Measurements from ENCODE around the gene FSD2. TPM values are rescaled to one million over a fixed set of nuclear protein-coding genes. Genes with fewer than 3 reads are reported as not detected.
"Not testable (repeated sequence)": the region's sequence is repeated elsewhere in the genome, so short reads cannot be mapped to it uniquely, and the experiment has no call there.

Gene FSD2
- total and polyA plus RNA-seq, 4 donors = under 0.01 TPM; not detected in 3

DNA sequence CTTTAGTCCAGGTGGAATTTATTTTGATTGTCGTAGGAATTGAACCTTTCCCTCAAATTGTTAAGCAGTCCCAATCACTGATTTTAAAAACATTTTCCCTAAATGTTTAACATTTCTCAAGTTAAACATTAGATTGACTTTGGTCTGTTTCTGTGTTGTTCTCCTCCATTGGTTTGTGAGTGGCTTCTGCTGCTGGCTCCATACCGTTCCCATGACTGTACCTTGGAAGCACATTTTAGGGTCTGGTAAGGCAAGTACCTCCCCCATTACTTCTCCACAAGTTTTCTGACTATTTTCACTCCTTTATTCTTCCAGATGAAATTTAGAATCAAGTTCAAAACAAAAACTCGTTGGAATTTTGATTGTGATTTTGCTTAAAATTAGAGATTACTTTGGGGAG, 15.5 kb upstream of the FSD2 start:
- intact Hi-C loops (cut with DNase I); DNase-seq; H3K27ac ChIP-seq (ENCODE audit: low read depth in 1 of 2, low read length in 2 of 2); H3K9me3 ChIP-seq (ENCODE audit: control insufficient read depth, low read length); H3K4me3 ChIP-seq (ENCODE audit: low read length in 2 of 2); H3K36me3 ChIP-seq (ENCODE audit: control insufficient read depth in 1 of 2, insufficient read depth in 2 of 2, low read length in 1 of 2); H3K27me3 ChIP-seq (ENCODE audit: control insufficient read depth in 1 of 2, insufficient read depth in 2 of 2, low read length in 1 of 2); ATAC-seq (ENCODE audit: low FRiP score); H3K4me1 ChIP-seq (ENCODE audit: control insufficient read depth in 1 of 2, insufficient read depth in 2 of 2, low read length in 2 of 2): not testable (repeated sequence)
- WGBS, 2 donors = 79 to 80% methylated on average over 3 of the region's 3 CpGs

DNA sequence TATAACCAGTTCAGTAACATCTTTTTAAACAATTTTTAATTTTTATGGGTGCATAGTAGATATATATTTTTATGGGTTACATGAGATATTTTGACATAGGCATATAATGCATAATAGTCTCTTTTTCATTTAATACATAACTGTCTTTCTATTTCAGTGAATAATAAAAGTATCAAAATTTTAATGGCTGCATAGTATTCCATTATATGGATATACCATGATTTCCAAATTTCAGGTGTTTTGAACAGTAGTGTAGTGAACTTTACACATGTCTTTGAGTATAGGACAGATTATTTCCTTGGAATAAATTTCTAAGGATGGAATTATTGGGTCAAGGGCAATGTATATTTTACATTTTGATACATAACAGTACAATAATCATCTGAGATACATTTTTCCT, 14.3 kb upstream of the FSD2 start:
- peaks cover 0 to 6% of the 10 kb centered on the region in 2 donors for H3K36me3 ChIP-seq (ENCODE audit: control insufficient read depth in 1 of 2, insufficient read depth in 2 of 2, low read length in 1 of 2)
- DNase-seq (no peak), ATAC-seq (ENCODE audit: low FRiP score) (no peak)
- H3K4me1 ChIP-seq (ENCODE audit: control insufficient read depth in 1 of 2, insufficient read depth in 2 of 2, low read length in 2 of 2) = no peaks in the 10 kb centered on the region
- intact Hi-C loops (cut with DNase I) = no loop called here
- H3K4me3 ChIP-seq (ENCODE audit: low read length in 2 of 2) = no peak overlapping the region
- no peaks in the 10 kb centered on the region for H3K27me3 ChIP-seq (ENCODE audit: control insufficient read depth in 1 of 2, insufficient read depth in 2 of 2, low read length in 1 of 2)
- no peak overlapping the region for H3K27ac ChIP-seq (ENCODE audit: low read depth in 1 of 2, low read length in 2 of 2)
- H3K9me3 ChIP-seq (ENCODE audit: control insufficient read depth, low read length) = no peaks in the 10 kb centered on the region

DNA sequence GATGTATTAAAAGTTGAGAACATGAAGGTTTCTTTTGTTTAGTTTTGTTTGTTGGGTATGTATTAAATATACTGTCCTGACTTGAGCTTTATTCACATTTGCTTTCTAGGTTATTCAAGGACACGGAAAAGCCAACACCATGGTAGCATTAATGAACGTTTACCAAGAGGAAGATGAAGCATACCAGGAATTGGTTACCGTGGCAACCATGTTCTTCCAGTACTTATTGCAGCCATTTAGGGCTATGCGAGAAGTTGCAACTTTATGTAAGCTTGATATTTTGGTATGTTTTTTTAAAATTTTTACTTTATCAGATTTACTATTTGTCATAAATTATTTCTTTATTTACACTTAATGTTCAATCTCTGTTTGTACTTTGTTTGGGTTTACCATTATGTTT, 7.1 kb upstream of the FSD2 start:
- DNase-seq (no peak), ATAC-seq (ENCODE audit: low FRiP score) (no peak)
- no peak overlapping the region for H3K4me3 ChIP-seq (ENCODE audit: low read length in 2 of 2)
- H3K27me3 ChIP-seq (ENCODE audit: control insufficient read depth in 1 of 2, insufficient read depth in 2 of 2, low read length in 1 of 2) = no peaks in the 10 kb centered on the region
- peaks cover 0 to 3% of the 10 kb centered on the region in 2 donors for H3K4me1 ChIP-seq (ENCODE audit: control insufficient read depth in 1 of 2, insufficient read depth in 2 of 2, low read length in 2 of 2)
- H3K9me3 ChIP-seq (ENCODE audit: control insufficient read depth, low read length) = no peaks in the 10 kb centered on the region
- 77 to 82% methylated on average over 4 of the region's 4 CpGs for WGBS, 2 donors
- intact Hi-C loops (cut with DNase I) = no loop called here
- H3K36me3 ChIP-seq (ENCODE audit: control insufficient read depth in 1 of 2, insufficient read depth in 2 of 2, low read length in 1 of 2) = peaks cover 0 to 2% of the 10 kb centered on the region in 2 donors
- no peak overlapping the region for H3K27ac ChIP-seq (ENCODE audit: low read depth in 1 of 2, low read length in 2 of 2)

DNA sequence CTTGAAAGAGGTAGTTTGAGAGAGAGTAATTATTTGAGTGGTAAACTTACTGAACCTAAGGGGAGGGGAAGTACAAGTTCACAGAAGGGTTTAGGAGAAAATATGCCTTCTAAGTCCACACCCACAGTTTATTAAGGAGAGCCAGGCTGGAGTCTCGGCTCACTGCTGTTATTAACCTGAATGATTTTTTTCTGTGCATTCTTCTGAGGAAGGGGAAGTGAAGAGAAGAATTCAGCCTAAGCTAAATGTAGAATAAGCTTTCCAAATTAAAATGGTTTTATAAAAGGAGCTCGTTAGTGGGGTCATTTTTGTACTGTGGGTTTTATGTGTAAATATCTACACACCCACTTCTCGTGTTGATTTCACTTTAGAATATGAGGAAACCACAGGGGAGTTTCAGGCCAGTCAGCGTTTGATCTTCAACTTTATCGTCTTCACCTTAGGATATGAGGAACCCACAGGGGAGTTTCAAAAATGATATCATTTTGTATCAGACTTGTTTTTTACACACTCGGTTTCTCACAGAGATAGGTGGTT, 5.1 kb upstream of the FSD2 start:
- peak overlapping the region; percentile 63 to 91 for H3K4me3 ChIP-seq (ENCODE audit: low read length in 2 of 2)
- H3K9me3 ChIP-seq (ENCODE audit: control insufficient read depth, low read length) = no peaks in the 10 kb centered on the region
- H3K27ac ChIP-seq (ENCODE audit: low read depth in 1 of 2, low read length in 2 of 2) = peak overlapping the region in 1 of 2 donors; percentile 95
- no peaks in the 10 kb centered on the region for H3K36me3 ChIP-seq (ENCODE audit: control insufficient read depth in 1 of 2, insufficient read depth in 2 of 2, low read length in 1 of 2)
- WGBS, 2 donors = 2% methylated on average over 6 of the region's 6 CpGs
- ATAC-seq (ENCODE audit: low FRiP score) = no peak
- no peaks in the 10 kb centered on the region for H3K27me3 ChIP-seq (ENCODE audit: control insufficient read depth in 1 of 2, insufficient read depth in 2 of 2, low read length in 1 of 2)
- DNase-seq = no peak
- intact Hi-C loops (cut with DNase I) = no loop called here
- H3K4me1 ChIP-seq (ENCODE audit: control insufficient read depth in 1 of 2, insufficient read depth in 2 of 2, low read length in 2 of 2) = peaks cover 0 to 3% of the 10 kb centered on the region in 2 donors

DNA sequence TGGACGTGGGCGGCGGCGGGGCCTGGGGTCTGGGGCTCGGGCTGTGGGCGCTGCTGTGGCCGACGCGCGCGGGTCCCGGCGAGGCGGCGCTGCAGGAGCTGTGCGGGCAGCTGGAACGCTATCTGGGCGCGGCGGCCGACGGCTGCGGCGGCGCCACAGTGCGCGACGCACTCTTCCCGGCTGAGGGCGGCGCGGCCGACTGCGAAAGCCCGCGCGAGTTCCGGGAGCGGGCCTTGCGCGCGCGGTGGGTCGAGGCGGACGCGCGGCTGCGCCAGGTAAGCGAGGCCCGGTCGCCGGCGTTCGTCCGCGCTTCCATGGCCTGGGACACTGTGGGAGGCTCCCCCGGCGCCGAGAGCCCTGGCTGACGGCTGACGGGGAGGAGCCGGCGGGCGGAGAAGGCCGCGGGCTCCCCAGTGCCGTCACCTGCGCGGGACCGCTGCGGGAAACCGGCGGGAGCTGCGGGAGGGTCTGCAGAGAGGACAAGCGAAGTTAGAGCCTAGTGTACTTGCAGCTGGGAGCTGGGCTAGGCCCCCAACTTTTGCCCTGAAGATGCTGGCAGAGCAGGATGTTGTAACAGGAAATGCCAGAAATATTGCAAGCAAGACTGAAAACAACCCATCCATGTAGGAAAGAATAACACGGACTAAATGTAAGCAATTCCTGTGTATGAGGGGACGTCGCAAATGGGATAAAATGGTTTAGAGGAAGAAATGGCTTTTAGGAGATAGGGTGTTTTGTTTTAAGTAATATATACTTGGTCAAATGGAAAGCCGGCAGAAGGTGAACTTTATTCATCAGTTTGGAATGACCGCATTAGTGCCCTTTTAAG, 4.4 kb upstream of the FSD2 start:
- Histone ChIP-seq H3K4me3 (ENCODE audit: low read length in 2 of 2) (peak overlapping the region; percentile 63 to 91), H3K27ac (ENCODE audit: low read depth in 1 of 2, low read length in 2 of 2) (peak overlapping the region; percentile 95), H3K27me3 (ENCODE audit: control insufficient read depth in 1 of 2, insufficient read depth in 2 of 2, low read length in 1 of 2) (no peaks in the 10 kb centered on the region), H3K36me3 (ENCODE audit: control insufficient read depth in 1 of 2, insufficient read depth in 2 of 2, low read length in 1 of 2) (no peaks in the 10 kb centered on the region), H3K4me1 (ENCODE audit: control insufficient read depth in 1 of 2, insufficient read depth in 2 of 2, low read length in 2 of 2) (peaks cover 0 to 3% of the 10 kb centered on the region in 2 donors), H3K9me3 (ENCODE audit: control insufficient read depth, low read length) (no peaks in the 10 kb centered on the region)
- ATAC-seq (ENCODE audit: low FRiP score) = no peak
- WGBS, 2 donors = 0% methylated on average over 56 to 81 of the region's 81 CpGs
- DNase-seq = peak; percentile 53 to 80
- intact Hi-C loops (cut with DNase I) = no loop called here

DNA sequence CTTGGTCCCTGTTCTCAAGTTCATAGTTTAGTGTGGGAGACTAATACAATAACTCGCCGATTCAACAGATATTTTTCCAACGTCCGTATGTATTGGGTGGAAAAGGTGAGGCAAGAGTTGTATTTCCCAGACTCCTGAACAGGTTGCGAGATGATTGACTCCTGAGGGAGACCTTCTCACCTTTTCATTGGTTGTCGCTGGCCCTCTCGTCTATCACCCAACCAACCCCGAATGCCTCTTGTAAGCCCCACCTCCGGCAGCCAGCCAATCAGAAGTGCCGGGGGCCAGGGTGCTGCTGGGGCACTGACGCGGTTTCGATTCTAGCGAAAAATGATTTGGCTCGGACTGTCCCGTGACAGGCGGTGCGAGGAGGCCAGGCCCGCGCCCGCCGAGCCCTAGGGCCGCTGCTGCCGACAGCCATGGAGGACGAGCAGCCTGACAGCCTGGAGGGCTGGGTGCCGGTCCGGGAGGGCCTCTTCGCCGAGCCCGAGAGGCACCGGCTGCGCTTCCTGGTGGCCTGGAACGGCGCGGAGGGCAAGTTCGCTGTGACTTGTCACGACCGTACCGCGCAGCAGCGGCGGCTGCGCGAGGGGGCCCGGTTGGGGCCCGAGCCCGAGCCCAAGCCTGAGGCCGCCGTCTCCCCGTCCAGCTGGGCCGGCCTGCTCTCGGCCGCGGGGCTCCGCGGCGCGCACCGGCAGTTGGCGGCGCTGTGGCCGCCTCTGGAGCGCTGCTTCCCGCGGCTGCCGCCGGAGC, 3.6 kb upstream of the FSD2 start, which contains the start of gene WHAMM:
WHAMM (plus strand) TSS at position 321 of the 753 bp plus-strand sequence; CDS start at position 420, 99 bp downstream.
- WGBS, 2 donors = 0% methylated on average over 37 to 67 of the region's 67 CpGs
- DNase-seq = peak; percentile 99
- no peaks in the 10 kb centered on the region for H3K27me3 ChIP-seq (ENCODE audit: control insufficient read depth in 1 of 2, insufficient read depth in 2 of 2, low read length in 1 of 2)
- intact Hi-C loops (cut with DNase I) = loop anchor here in 1 of 2 donors (5.0 kb wide), 1 partner anchor 57 kb away; no protein-coding TSS in a partner anchor
- H3K36me3 ChIP-seq (ENCODE audit: control insufficient read depth in 1 of 2, insufficient read depth in 2 of 2, low read length in 1 of 2) = no peaks in the 10 kb centered on the region
- peak within 1 kb of the TSS; percentile 95 for H3K27ac ChIP-seq (ENCODE audit: low read depth in 1 of 2, low read length in 2 of 2)
- ATAC-seq (ENCODE audit: low FRiP score) = peak; percentile 100
- no peaks in the 10 kb centered on the region for H3K9me3 ChIP-seq (ENCODE audit: control insufficient read depth, low read length)
- peaks cover 0 to 3% of the 10 kb centered on the region in 2 donors for H3K4me1 ChIP-seq (ENCODE audit: control insufficient read depth in 1 of 2, insufficient read depth in 2 of 2, low read length in 2 of 2)
- H3K4me3 ChIP-seq (ENCODE audit: low read length in 2 of 2) = peak within 1 kb of the TSS; percentile 63 to 91

DNA sequence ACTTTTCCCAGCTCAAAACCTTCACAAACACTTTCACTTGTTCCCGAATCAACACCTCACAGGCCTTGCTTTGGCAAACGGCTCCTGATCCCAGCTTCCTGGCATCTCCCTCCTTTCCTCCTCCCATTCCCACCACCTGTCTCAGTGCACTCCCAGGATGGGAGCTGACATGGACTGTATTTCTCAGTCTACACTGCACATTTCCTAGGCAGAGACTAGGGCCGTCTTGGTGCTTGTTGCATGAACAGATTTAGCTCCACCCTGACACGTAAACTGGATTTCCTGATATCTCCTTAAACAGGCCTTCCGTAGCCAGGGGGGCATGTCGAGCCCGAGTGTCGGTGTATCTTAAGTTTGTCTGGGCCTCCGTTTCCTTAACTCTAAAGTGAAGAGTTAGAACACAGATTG, 2.8 kb upstream of the FSD2 start:
- Histone ChIP-seq H3K27me3 (ENCODE audit: control insufficient read depth in 1 of 2, insufficient read depth in 2 of 2, low read length in 1 of 2) (no peaks in the 10 kb centered on the region), H3K4me3 (ENCODE audit: low read length in 2 of 2) (no peak overlapping the region), H3K36me3 (ENCODE audit: control insufficient read depth in 1 of 2, insufficient read depth in 2 of 2, low read length in 1 of 2) (no peaks in the 10 kb centered on the region), H3K9me3 (ENCODE audit: control insufficient read depth, low read length) (no peaks in the 10 kb centered on the region), H3K27ac (ENCODE audit: low read depth in 1 of 2, low read length in 2 of 2) (peak overlapping the region in 1 of 2 donors; percentile 37), H3K4me1 (ENCODE audit: control insufficient read depth in 1 of 2, insufficient read depth in 2 of 2, low read length in 2 of 2) (peaks cover 0 to 3% of the 10 kb centered on the region in 2 donors)
- no peak for ATAC-seq (ENCODE audit: low FRiP score)
- DNase-seq = no peak
- intact Hi-C loops (cut with DNase I) = loop anchor here in 1 of 2 donors (5.0 kb wide), 1 partner anchor 56 kb away; no protein-coding TSS in a partner anchor
- 72 to 82% methylated on average over 9 of the region's 9 CpGs for WGBS, 2 donors

DNA sequence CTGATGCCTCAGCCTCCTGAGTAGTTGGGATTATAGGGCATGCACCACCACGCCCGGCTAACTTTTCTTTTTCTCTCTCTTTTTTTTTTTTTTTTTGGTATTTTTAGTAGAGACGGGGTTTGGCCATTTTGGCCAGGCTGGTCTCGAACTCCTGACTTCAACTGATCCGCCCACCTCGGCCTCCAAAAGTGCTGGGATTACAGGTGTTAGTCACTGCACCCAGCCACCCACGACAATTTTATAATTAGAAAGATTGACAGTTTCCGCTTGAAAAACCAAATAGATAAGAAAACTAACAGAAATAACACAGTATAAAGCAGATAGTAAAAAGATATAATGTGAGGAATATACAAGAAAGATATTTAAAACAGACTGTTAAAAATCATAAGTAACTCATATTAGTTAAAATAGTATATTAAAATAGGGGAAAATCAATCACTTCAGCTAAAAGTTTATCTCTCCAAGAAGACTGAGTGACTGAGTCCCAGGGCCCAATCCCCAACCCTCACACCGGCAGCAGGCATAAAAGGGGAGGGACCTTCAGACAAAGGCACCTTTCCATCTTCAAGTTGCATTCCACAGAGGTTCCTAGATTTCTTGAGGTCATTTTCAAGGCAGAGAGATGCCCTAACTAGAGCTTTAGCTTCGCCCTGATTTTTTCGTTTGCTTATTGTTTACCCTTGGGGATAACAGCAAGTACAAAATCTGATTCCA, 2.2 kb upstream of the FSD2 start:
- intact Hi-C loops (cut with DNase I) = loop anchor here in 1 of 2 donors (5.0 kb wide), 1 partner anchor 56 kb away; no protein-coding TSS in a partner anchor
- H3K4me3 ChIP-seq (ENCODE audit: low read length in 2 of 2) = no peak overlapping the region
- ATAC-seq (ENCODE audit: low FRiP score) (no peak), DNase-seq (no peak)
- H3K4me1 ChIP-seq (ENCODE audit: control insufficient read depth in 1 of 2, insufficient read depth in 2 of 2, low read length in 2 of 2) = peaks cover 0 to 3% of the 10 kb centered on the region in 2 donors
- no peaks in the 10 kb centered on the region for H3K36me3 ChIP-seq (ENCODE audit: control insufficient read depth in 1 of 2, insufficient read depth in 2 of 2, low read length in 1 of 2)
- H3K9me3 ChIP-seq (ENCODE audit: control insufficient read depth, low read length) = no peaks in the 10 kb centered on the region
- no peaks in the 10 kb centered on the region for H3K27me3 ChIP-seq (ENCODE audit: control insufficient read depth in 1 of 2, insufficient read depth in 2 of 2, low read length in 1 of 2)
- no peak overlapping the region for H3K27ac ChIP-seq (ENCODE audit: low read depth in 1 of 2, low read length in 2 of 2)
- 89 to 90% methylated on average over 11 of the region's 11 CpGs for WGBS, 2 donors

Measured in aorta (tissue), 5 donors.